Keratinocyte (primary cell): ENCODE results near the gene LEFTY1. TPM values are rescaled to one million over a fixed set of nuclear protein-coding genes. Genes with fewer than 3 reads are reported as not detected.

ENCODE experiments used
- DNase-seq: peaks from one replicate; pipeline ENCODE4 v3.0.0-alpha.2; 2011; ENCODE audit warnings: low read depth, missing footprints, low spot score
- FAIRE-seq: peaks from 2 replicates; lab custom pipeline; 2011; peaks lifted over from hg19 to GRCh38; lab: Jason Lieb, UNC
- H2AFZ ChIP-seq: 2 replicates; pipeline ENCODE4 v1.6.0; 2012; ENCODE audit warnings: low read length, control low read depth, inconsistent platforms; ENCODE audit not compliant: control insufficient read depth
- H3K27ac ChIP-seq: 2 replicates; pipeline ENCODE4 v1.5.1; 2011; ENCODE audit warnings: low read length; ENCODE audit not compliant: control insufficient read depth, insufficient read depth
- H3K27me3 ChIP-seq: 3 replicates; pipeline ENCODE4 v1.6.0; 2011; ENCODE audit warnings: low read length; ENCODE audit not compliant: control insufficient read depth, insufficient read depth; ENCODE audit errors: extremely low read depth
- H3K36me3 ChIP-seq, 2 experiments: 2 replicates in 1 of 2; 3 replicates in 1 of 2; pipeline ENCODE4 v1.5.1; 2011; ENCODE audit warnings: low read length in 2 of 2, mild to moderate bottlenecking in 1 of 2; ENCODE audit not compliant: control insufficient read depth in 2 of 2, insufficient read depth in 2 of 2; ENCODE audit errors: extremely low read depth in 1 of 2
- H3K4me1 ChIP-seq: 3 replicates; pipeline ENCODE4 v1.5.1; 2011; ENCODE audit warnings: low read length; ENCODE audit not compliant: control insufficient read depth, insufficient read depth; ENCODE audit errors: extremely low read depth
- H3K4me2 ChIP-seq: 3 replicates; pipeline ENCODE4 v1.6.0; 2011; ENCODE audit warnings: low read depth, low read length; ENCODE audit not compliant: control insufficient read depth, insufficient read depth; ENCODE audit errors: extremely low read depth
- H3K4me3 ChIP-seq, 3 experiments: fragments of 200-600 bp in 1 of 3; sonication (generic) in 1 of 3; 2 replicates in 2 of 3; 3 replicates in 1 of 3; pipeline ENCODE4 v1.5.1; 2011 to 2016; ENCODE audit warnings: low read length in 3 of 3, mild to moderate bottlenecking in 3 of 3, control low read depth in 2 of 3, inconsistent platforms in 1 of 3, low read depth in 1 of 3, mixed read lengths in 1 of 3, mixed run types in 1 of 3, moderate library complexity in 1 of 3; ENCODE audit not compliant: control insufficient read depth in 2 of 3, insufficient read depth in 2 of 3; ENCODE audit errors: extremely low read depth in 1 of 3
- H3K79me2 ChIP-seq: 2 replicates; pipeline ENCODE4 v1.6.0; 2012; ENCODE audit warnings: low read length; ENCODE audit not compliant: control insufficient read depth, insufficient read depth
- H3K9ac ChIP-seq: 3 replicates; pipeline ENCODE4 v1.6.0; 2011; ENCODE audit warnings: low read length; ENCODE audit not compliant: control insufficient read depth, insufficient read depth; ENCODE audit errors: extremely low read depth
- H3K9me1 ChIP-seq: 3 replicates; pipeline ENCODE4 v1.6.0; 2011; ENCODE audit warnings: low read length; ENCODE audit not compliant: control insufficient read depth, insufficient read depth; ENCODE audit errors: extremely low read depth
- H3K9me3 ChIP-seq: 2 replicates; pipeline ENCODE4 v1.5.1; 2012; ENCODE audit warnings: low read depth, low read length; ENCODE audit not compliant: control insufficient read depth
- H4K20me1 ChIP-seq: 3 replicates; pipeline ENCODE4 v1.6.0; 2011; ENCODE audit warnings: low read length; ENCODE audit not compliant: control insufficient read depth, insufficient read depth; ENCODE audit errors: extremely low read depth
- CTCF ChIP-seq, 3 experiments: IDR thresholded peaks in 1 of 3; conservative IDR thresholded peaks in 1 of 3; optimal IDR thresholded peaks in 1 of 3; 2 replicates in 2 of 3; 3 replicates in 1 of 3; pipeline versions ENCODE3 to v1.5.1; 2011; ENCODE audit warnings: low read length in 3 of 3, mild to moderate bottlenecking in 3 of 3, moderate library complexity in 2 of 3, control low read depth in 1 of 3, inconsistent platforms in 1 of 3; ENCODE audit not compliant: insufficient read depth in 2 of 3; ENCODE audit errors: extremely low read depth in 1 of 3
- EZH2 ChIP-seq: IDR thresholded peaks from one replicate; pipeline ENCODE4 v1.6.1; 2012; ENCODE audit warnings: inconsistent platforms, mild to moderate bottlenecking, low read length, moderate library complexity
- dilution Hi-C: fragments of 300-500 bp; cut with MboI; formaldehyde crosslinking; loops from one replicate; pipeline ENCODE4 v1.7.0; 2020; ENCODE audit warnings: low sequenced_read_pairs; ENCODE audit not compliant: extremely low pct_ligation_motif_present
- polyA plus RNA-seq, 5 experiments: library from polyadenylated mRNA; depleted of rRNA in 3 of 5; stranded (reverse) in 3 of 5; stranded (forward) in 1 of 5; unstranded in 1 of 5; fragments of >200 nt; gene quantifications; 1 replicate in 1 of 5; 2 replicates in 3 of 5; 3 replicates in 1 of 5; pipeline versions ENCODE4 v1.2.1 to v1.2.3, GENCODE V29; 2011 to 2012; ENCODE audit warnings: missing spikeins in 2 of 5, low read depth in 1 of 5, low replicate concordance in 1 of 5

LEFTY1 gene
- polyA plus RNA-seq, 1 donor (not counting 4 experiments of a cell fraction or from before 2014, with no cell fraction given): not detected

GRCh38 chr1:225857256-225857655 is 31.7 kb downstream of the LEFTY1 start:
- DNase-seq (no peak), FAIRE-seq (no peak)
- Histone ChIP-seq H3K79me2 (no peaks in the 10 kb centered on the region), H3K27me3 (no peaks in the 10 kb centered on the region), H3K9ac (no peak overlapping the region), H2AFZ (no peak overlapping the region), H4K20me1 (no peaks in the 10 kb centered on the region), H3K9me1 (no peaks in the 10 kb centered on the region), H3K4me3 (no peak overlapping the region), H3K9me3 (no peaks in the 10 kb centered on the region), H3K36me3 (peaks cover 11 to 22% of the 10 kb centered on the region in 2 experiments), H3K4me1 (no peaks in the 10 kb centered on the region), H3K4me2 (no peak overlapping the region), H3K27ac (no peak overlapping the region)
- dilution Hi-C loops: no loop called here
- TF ChIP-seq CTCF (optimal IDR thresholded peaks at IDR 0.05 in 1 of 3, IDR thresholded peaks at IDR 0.05 in 1 of 3, conservative IDR thresholded peaks at IDR 0.05 in 1 of 3; ENCODE audit: extremely low read depth in 1 of 3, insufficient read depth in 2 of 3, low read length in 3 of 3) (no peak), EZH2 (no peak)

GRCh38 chr1:225855503-225856300 is 33.2 kb downstream of the LEFTY1 start:
- Histone ChIP-seq H3K36me3 (peaks cover 4 to 10% of the 10 kb centered on the region in 2 experiments), H3K9me3 (no peaks in the 10 kb centered on the region), H4K20me1 (no peaks in the 10 kb centered on the region), H3K4me2 (no peak overlapping the region), H3K9me1 (no peaks in the 10 kb centered on the region), H3K79me2 (no peaks in the 10 kb centered on the region), H3K9ac (no peak overlapping the region), H3K4me3 (no peak overlapping the region), H2AFZ (no peak overlapping the region), H3K27ac (no peak overlapping the region), H3K4me1 (no peaks in the 10 kb centered on the region), H3K27me3 (no peaks in the 10 kb centered on the region)
- dilution Hi-C loops: no loop called here
- no peak for FAIRE-seq
- no peak for DNase-seq
- TF ChIP-seq EZH2: no peak
- TF ChIP-seq CTCF (optimal IDR thresholded peaks at IDR 0.05 in 1 of 3, IDR thresholded peaks at IDR 0.05 in 1 of 3, conservative IDR thresholded peaks at IDR 0.05 in 1 of 3; ENCODE audit: extremely low read depth in 1 of 3, insufficient read depth in 2 of 3, low read length in 3 of 3): no peak
